B cell (primary cell): Measurements from ENCODE around the gene RBM26.

Source experiments
- CTCF ChIP-seq: fragments of 200-600 bp; IDR thresholded peaks from one replicate; pipeline ENCODE4 v1.8.0; 2022; ENCODE audit warnings: antibody characterized with exemption, mild to moderate bottlenecking
- EZH2 ChIP-seq: IDR thresholded peaks from 2 replicates; pipeline ENCODE4 v1.6.1; 2012; ENCODE audit warnings: borderline replicate concordance, low read depth, mild to moderate bottlenecking, moderate library complexity, low read length; ENCODE audit not compliant: insufficient read depth, poor library complexity, severe bottlenecking

GRCh38 chr13:79374578-79374977 lies 31.5 kb downstream of the RBM26 start:
- TF ChIP-seq EZH2: no peak
- TF ChIP-seq CTCF: no peak
